ENCODE data around the gene CCHCR1. TPM values are rescaled to one million over a fixed set of nuclear protein-coding genes. Genes with fewer than 3 reads are reported as not detected.
A peak's percentile ranks its signal among the peaks of the same experiment; 100 is the strongest.

Gene CCHCR1
- total and polyA plus RNA-seq, 9 of the 15 experiments (the other 6 are each of a cell fraction or from before 2014, with no cell fraction given), result 1.2 to 47.3 (median 32.0) TPM

DNA sequence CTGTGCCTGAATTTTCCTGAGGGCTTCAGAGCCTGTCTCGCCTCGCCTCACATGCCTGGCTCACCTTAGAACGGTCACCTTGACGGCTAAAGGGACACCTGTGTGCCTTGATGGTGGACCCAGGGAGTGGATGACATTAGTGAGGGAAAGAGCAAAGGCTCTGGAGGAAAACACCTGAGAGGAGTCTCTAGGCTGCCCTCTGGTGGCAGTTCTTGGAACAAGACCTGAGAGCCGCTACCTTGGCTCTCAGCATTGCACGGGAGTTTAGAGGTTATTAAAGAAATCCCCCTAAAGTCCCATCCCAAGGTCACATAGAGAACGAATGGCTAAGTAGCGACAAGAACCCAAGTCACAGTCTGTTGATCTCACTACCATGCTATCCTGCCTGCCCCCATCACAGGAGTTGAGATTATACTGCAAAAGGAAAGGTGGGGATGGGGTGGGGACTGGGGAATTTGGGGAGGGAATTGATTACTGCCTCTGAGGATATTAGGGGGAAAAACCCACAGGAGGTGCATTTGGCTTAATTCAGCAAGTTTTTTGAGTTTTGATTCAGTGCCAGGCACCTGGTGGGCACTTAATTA, 29.4 kb downstream of the CCHCR1 start (continued):
- TF ChIP-seq, protein P1, sequence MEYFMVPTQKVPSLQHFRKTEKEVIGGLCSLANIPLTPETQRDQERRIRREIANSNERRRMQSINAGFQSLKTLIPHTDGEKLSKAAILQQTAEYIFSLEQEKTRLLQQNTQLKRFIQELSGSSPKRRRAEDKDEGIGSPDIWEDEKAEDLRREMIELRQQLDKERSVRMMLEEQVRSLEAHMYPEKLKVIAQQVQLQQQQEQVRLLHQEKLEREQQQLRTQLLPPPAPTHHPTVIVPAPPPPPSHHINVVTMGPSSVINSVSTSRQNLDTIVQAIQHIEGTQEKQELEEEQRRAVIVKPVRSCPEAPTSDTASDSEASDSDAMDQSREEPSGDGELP (CRISPR knock-in tag; IDR thresholded peaks at IDR 0.05; ENCODE audit: borderline replicate concordance), result peak; percentile 41; the same call in 1 of the 2 replicates

GRCh38 chr6:31126396-31127175, 31.0 kb downstream of the CCHCR1 start:
- Histone ChIP-seq H3K9ac (ENCODE audit: insufficient read depth in 1 of 2, low read depth in 2 of 2, low read length in 2 of 2) (peak overlapping the region in 1 of 2 experiments; percentile 51; a peak in 1 of 4 replicates), H3K9me1 (ENCODE audit: control insufficient read depth, insufficient read depth, low read length) (no peaks in the 10 kb centered on the region), H2AFZ (ENCODE audit: low read depth, low read length) (no peak overlapping the region), H4K20me1 (replicated peaks; ENCODE audit: control insufficient read depth, insufficient read depth, low read length) (peaks cover 12% of the 10 kb centered on the region), H3K4me2 (ENCODE audit: insufficient read depth, low read length) (no peak overlapping the region), H3K36me3 (ENCODE audit: control insufficient read depth, insufficient read depth, low read length) (no peaks in the 10 kb centered on the region), H3K9me3 (replicated peaks; ENCODE audit: control insufficient read depth, insufficient read depth, low read depth, low read length) (no peaks in the 10 kb centered on the region), H3K4me1 (replicated peaks in 1 of 2; ENCODE audit: control insufficient read depth in 2 of 2, insufficient read depth in 2 of 2, low read length in 2 of 2) (peaks cover 6 to 14% of the 10 kb centered on the region in 2 experiments; a peak in 4 of 5 replicates), H3K79me2 (ENCODE audit: control insufficient read depth, insufficient read depth, low read length) (no peaks in the 10 kb centered on the region), H3K27me3 (ENCODE audit: control insufficient read depth in 2 of 2, insufficient read depth in 2 of 2, low read length in 2 of 2) (peaks cover 35 to 71% of the 10 kb centered on the region in 2 experiments; a peak in 4 of 5 replicates), H3K27ac (ENCODE audit: extremely low read depth, low read depth, low read length) (no peak overlapping the region), H3K4me3 (no peak overlapping the region)
- BruUV-seq (replicated peaks), result no TSS peak
- POLR2A ChIA-PET, result interaction anchor here (0.6 to 1.1 kb wide), 3 partner anchors 100 to 316 kb away, joined by 3 read pairs; no protein-coding TSS in a partner anchor
- FAIRE-seq, result no peak
- ATAC-seq, result peak; percentile 67
- TF ChIP-seq PHB (CRISPR knock-in tag; IDR thresholded peaks at IDR 0.05), result no peak
- TF ChIP-seq SIN3A (IDR thresholded peaks at IDR 0.05; ENCODE audit: borderline replicate concordance in 2 of 2, control insufficient read depth in 1 of 2, low read depth in 2 of 2, low read length in 2 of 2), result no peak
- TF ChIP-seq RCOR1 (IDR thresholded peaks at IDR 0.05; ENCODE audit: borderline replicate concordance in 1 of 2, low read depth in 2 of 2, low read length in 2 of 2), result peak in 1 of 2 experiments; percentile 75; a peak in 1 of 4 replicates
- TF ChIP-seq FIP1L1 (IDR thresholded peaks at IDR 0.05; ENCODE audit: low read depth, low read length, poor library complexity, severe bottlenecking), result no peak
- TF ChIP-seq EZH2 (IDR thresholded peaks at IDR 0.05; ENCODE audit: borderline replicate concordance, low read depth, low read length), result no peak
- no peak for TF ChIP-seq ZNF583 (CRISPR knock-in tag; IDR thresholded peaks at IDR 0.05)
- peak; percentile 31 for TF ChIP-seq CBFA2T3 (IDR thresholded peaks at IDR 0.05)
- TF ChIP-seq, protein P2, sequence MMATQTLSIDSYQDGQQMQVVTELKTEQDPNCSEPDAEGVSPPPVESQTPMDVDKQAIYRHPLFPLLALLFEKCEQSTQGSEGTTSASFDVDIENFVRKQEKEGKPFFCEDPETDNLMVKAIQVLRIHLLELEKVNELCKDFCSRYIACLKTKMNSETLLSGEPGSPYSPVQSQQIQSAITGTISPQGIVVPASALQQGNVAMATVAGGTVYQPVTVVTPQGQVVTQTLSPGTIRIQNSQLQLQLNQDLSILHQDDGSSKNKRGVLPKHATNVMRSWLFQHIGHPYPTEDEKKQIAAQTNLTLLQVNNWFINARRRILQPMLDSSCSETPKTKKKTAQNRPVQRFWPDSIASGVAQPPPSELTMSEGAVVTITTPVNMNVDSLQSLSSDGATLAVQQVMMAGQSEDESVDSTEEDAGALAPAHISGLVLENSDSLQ (IDR thresholded peaks at IDR 0.05), result peak; percentile 34; the same call in 1 of the 2 replicates
- TF ChIP-seq, protein P3, sequence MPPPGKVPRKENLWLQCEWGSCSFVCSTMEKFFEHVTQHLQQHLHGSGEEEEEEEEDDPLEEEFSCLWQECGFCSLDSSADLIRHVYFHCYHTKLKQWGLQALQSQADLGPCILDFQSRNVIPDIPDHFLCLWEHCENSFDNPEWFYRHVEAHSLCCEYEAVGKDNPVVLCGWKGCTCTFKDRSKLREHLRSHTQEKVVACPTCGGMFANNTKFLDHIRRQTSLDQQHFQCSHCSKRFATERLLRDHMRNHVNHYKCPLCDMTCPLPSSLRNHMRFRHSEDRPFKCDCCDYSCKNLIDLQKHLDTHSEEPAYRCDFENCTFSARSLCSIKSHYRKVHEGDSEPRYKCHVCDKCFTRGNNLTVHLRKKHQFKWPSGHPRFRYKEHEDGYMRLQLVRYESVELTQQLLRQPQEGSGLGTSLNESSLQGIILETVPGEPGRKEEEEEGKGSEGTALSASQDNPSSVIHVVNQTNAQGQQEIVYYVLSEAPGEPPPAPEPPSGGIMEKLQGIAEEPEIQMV (tag; conservative IDR thresholded peaks at IDR 0.05; ENCODE audit: low read depth), result no peak
- no peak for TF ChIP-seq SRSF9 (IDR thresholded peaks at IDR 0.05; ENCODE audit: borderline replicate concordance, low read depth, low read length)
- DNase-seq (ENCODE audit: extremely low read depth in 1 of 4, low spot score in 3 of 4), result peak in 2 of 4 experiments; percentile 48 to 50
- CTCF ChIA-PET (ENCODE audit: low intra/inter-chr PET ratio), result no interaction called here
- intact Hi-C loops (cut with micrococcal nuclease) (no loop called here), in situ Hi-C loops (cut with MboI) (no loop called here)
- 8% methylated on average over 16 of the region's 16 CpGs for WGBS (ENCODE audit: insufficient coverage, low coverage, missing lambda C conversion rate)
